ENCODE measurements around the gene SMYD4.
"Not testable (repeated sequence)": the region's sequence is repeated elsewhere in the genome, so short reads cannot be mapped to it uniquely, and the experiment has no call there.

The SMYD4 gene, protein sequence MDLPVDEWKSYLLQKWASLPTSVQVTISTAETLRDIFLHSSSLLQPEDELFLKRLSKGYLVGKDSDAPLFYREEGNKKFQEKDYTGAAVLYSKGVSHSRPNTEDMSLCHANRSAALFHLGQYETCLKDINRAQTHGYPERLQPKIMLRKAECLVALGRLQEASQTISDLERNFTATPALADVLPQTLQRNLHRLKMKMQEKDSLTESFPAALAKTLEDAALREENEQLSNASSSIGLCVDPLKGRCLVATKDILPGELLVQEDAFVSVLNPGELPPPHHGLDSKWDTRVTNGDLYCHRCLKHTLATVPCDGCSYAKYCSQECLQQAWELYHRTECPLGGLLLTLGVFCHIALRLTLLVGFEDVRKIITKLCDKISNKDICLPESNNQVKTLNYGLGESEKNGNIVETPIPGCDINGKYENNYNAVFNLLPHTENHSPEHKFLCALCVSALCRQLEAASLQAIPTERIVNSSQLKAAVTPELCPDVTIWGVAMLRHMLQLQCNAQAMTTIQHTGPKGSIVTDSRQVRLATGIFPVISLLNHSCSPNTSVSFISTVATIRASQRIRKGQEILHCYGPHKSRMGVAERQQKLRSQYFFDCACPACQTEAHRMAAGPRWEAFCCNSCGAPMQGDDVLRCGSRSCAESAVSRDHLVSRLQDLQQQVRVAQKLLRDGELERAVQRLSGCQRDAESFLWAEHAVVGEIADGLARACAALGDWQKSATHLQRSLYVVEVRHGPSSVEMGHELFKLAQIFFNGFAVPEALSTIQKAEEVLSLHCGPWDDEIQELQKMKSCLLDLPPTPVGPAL

DNA sequence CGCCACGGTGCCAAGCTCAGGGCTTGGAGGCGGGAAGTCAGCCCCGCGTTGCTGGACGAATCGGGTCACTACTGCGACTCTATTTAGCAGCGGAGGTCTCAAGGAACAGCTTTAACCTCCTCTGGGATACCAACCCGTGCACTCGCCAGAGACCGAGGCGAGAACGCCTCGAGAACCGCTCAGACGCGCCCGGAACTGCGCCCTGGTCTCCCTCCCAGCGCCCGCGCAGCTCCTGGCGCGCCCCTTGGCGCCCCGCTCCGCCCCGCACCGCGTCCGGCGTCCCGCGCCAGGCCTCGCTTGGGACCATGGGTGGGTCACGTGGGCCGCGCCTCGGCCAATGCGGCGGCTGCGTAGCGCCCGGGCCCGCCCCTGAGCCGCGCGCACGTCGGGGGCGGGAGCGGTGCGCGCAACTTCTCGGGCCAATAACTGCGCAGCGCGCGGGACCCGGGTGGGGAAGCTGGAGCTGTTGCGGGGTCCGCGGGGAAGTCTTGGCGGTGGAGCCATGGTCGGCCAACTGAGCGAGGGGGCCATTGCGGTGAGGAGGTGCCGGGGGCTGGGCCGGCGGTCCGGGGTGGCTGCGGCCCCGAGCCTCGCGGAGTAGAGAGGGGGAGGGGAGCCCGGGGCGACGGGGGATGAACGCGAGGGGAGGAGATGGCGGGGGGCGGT, at the start of gene SMYD4, which contains the start of gene RPA1:
Gene SMYD4 (minus strand): TSS at position 311 of the 666 bp plus-strand sequence. CDS start 1,908 bp downstream, outside the sequence.
Gene RPA1 (plus strand): TSS at position 414 of the 666 bp plus-strand sequence. CDS start 89 bp downstream, at position 503.
- peak; percentile 3 for DNase-seq

DNA sequence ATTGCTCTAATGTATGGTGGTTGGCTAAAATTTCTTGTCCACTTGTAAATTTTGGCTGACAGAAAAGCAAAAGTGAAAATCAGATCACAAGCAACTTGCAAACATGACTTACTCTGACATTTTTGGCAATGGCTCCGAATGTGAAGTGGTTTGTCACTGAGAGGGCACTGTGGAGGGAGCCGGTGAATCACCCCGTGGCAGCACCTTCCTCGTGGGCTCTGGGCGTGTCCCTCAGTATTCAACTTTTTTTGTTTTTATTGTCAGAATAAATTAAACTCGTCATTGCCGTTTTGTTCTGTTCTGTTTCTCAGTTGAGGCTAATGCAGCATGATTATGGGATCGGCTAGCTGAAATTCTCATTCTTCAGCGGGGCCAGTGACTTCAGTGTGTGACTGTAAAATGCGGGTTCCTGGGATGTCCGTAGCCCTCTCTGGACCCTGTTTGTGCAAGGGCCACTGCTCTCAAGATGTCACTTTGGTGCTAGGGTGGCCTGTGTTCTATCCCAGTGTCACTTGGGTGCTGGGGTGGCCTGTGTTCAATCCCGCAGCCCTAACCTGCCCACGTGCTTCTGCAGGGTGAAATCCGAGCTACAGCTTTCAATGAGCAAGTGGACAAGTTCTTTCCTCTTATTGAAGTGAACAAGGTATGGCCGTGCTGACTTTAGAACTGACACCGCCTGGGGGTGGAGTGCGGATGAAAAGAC, 48.9 kb upstream of the SMYD4 start:
- DNase-seq, result no peak

DNA sequence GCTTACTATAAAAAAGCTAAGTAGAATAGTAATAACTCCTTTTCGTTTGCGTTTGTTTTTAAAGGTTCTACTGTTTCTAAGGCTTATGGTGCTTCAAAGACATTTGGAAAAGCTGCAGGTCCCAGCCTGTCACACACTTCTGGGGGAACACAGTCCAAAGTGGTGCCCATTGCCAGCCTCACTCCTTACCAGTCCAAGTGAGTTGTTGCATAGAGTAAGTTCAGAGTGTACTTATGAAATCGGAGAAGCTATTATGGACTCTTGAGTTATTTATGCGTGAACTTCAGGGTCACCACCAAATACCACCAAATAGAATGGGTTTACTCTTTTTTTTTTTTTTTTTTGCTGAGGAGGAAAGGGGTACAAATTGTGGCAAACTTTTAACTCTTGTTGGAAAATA, 45.9 kb upstream of the SMYD4 start:
- DNase-seq, result no peak

DNA sequence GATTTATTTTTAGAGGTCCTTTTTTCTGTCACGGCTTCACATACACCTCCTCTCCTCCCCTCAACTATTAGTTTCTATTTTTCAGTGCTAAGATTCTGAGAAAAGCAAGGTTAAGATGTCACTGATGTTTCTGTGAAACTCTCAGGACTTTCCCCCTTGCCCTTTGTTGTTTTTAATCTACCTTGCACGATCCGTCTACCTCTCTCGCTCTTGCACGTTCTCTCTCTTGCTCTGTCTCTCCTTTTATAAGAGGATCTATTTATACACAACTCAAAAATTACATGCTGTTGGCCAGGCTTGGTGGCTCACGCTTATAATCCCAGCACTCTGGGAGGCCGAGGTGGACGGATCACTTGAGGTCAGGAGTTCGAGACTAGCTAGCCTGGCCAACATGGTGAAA, 43.7 kb upstream of the SMYD4 start:
- no peak for DNase-seq

DNA sequence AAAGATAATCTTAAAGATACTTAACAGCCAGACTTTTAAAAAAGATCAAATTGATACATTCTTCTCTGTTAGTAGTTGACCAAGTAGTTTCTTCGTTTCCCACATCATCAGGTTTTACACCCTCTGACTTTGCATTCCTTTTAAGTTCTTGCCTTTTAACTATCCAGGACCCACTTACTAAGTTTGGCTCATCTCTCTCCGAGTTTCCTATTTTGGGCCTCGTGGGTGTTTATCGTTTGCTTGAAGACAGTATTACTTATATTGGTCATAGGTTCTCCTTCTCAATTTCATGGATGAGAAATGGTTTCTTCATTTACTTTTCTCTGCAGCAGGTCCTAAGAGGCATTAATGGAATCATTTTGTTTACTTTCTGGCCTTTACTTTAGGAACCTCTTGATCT, 43.3 kb upstream of the SMYD4 start:
- DNase-seq, result no peak

DNA sequence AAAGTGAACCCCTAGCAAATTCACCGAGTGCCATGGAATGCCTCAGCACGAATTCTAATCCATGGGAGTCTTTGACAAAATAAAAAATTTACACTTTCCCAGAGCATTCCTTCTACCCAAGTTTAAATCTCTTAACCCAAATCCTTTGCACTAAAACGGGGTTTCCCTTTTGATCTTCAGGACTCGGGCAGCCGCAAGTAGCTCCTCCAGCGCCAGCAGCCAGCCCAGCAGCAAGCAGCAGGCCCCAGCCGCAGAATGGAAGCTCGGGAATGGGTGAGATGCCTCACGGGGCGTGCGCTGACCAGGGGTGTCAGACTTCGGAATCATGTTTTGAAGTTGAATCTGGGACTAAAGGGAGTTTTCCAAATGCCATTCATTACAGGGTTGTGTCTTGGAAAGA, 42.6 kb upstream of the SMYD4 start:
- no peak for DNase-seq

DNA sequence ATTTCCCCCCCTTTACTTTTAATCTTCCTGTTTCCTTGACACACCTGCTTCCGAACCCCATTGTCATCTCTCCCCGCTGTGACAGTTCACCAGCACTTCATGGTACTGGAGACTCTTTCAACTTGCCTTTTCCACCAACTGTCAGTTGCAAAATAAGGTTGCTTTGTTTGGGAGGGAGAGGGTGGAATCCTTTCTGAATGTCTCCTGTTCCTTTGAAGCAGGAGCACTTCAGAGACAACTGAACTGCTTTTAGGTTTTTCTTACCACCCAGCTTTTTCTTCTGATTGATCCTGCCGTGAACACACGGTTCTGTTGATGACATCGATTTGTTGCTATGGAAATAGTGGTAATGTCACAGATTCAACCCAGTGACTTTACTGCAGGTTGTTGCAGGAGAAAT, 42.1 kb upstream of the SMYD4 start:
- no peak for DNase-seq

DNA sequence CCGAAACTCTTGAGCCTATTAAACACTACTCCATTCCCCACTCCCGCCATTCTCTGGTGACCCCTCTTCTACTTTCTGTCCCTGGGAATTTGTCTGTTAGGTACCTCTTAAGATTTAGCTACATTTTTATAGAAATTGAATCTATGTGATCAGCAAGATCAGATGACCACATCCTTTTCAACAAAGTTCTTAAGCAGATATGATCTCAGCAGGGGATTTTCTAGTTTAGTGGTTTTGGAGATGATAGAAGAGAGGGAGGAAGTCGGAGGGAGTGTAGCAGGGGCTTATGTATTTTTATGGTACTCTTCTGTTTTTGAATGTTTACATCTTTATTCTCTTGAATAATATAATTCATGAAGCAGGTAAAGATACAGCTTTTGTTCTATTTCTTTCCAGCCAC, 40.9 kb upstream of the SMYD4 start:
- DNase-seq, result no peak

DNA sequence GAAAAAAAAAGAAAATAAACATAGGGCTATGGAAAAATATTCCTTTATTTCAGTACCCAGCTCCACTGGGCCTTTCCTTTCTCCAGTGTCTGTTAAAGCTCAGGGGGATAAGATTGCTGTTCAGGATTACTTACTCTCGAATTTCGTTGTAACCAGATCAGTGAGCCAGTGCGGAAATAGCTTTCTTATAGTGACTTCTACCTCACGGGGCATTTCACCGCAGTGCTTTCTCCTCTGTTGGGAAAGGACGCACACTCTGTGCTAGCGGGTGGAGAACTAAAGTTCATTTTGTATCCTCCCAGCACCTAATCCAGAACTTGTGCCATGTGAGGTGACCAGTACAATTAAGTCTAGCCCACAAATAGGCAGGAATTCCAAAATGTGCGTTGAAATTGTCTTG, 38.4 kb upstream of the SMYD4 start:
- no peak for DNase-seq

DNA sequence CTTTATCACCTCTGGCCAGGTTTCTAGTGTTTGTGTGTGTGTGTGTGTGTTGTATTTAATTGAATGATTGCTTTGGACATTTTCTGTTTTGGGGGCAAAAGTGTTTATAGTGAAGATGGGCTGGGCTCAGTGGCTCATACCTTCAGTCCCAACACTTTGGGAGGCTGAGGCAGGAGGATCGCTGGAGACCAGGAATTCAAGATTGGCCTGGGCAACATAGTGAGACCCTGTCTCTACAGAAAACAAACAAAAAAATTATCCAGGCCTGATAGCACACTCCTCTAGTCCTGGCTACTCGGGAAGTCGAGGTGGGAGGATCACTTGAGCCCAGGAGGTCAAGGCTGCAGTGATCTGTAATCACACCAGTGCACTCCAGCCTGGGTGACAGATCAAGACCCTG, 37.6 kb upstream of the SMYD4 start:
- DNase-seq, result no peak

DNA sequence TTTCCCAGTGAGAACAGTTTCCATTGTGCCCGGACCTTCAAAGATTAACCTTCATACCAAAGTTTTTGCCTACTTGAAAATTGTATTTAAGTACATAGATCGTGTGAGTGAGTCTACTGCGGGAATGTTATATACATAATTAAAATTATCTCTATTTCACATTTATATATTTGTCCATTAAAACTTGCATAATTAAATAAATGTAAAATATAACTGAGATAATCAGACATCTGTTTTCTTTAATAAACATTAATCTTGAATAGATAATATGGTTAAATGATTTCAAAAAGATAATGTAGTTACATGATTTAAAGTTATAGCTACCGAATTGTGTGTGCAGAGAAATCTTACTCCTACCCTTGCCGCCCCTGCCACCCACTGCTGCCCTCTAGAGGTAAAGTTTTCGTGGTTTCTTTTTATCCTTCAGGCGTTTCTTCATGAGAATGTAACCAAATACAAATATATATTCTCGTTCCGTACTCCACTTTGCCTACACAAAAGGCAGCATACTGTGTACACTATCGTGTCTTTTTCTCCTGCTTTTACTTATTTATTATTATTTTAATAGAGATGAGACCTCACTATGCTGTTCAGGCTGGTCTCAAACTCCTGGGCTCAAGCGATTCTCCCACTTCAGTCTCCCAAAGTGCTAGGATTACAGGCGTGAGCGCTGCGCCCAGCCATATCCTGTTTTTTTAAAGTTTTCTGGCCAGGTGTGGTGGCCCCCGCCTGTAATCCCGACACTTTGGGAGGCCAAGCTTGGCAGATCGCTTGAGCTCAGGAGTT, 35.7 kb upstream of the SMYD4 start:
- DNase-seq, result peak; percentile 8

DNA sequence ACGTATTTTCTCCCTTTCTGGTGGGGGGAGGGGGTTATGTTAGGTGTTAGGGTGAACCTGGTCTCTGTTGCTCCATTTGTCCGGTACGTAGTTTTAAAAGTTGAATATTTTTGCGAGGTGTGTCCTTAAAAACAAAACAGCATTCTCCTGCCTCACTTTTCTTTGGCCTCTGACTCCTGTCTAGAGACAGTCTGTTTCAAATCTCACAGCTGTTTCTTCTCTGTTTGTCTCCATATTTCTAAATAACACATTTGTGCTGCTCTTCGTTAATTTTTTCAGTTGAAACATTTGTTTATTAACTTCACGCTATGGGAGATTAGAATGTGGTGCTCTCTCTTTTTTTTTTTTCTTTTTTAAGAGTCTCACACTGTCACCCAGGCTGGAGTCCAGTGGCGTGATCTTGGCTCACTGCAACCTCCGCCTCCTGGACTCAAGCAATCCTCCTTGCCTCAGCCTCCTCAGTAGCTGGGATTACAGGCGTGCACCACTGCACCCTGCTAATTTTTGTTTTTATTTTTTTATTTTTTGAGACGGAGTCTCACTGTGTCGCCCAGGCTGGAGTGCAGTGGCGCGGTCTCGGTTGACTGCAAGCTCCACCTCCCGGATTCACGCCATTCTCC, 31.8 kb upstream of the SMYD4 start:
- no peak for DNase-seq

DNA sequence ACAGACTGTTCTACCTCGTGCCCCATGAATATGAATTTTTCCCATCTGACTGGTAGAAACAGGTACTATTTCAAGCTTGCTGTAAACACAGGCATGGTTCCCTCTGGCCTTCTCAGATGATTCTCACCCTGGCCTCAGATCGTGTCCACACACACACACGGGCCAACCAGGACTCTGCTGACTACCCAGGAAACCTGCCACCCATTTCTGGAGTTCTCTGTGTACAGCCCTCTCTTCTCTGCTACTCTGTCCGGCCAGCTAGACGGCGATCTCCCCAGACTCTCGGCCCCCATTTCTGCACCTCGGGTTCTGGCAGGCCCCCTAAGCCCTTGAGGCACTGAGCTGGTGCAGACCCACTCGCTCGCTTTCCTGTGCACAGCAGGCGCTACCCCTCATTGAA, 31.3 kb upstream of the SMYD4 start:
- no peak for DNase-seq

DNA sequence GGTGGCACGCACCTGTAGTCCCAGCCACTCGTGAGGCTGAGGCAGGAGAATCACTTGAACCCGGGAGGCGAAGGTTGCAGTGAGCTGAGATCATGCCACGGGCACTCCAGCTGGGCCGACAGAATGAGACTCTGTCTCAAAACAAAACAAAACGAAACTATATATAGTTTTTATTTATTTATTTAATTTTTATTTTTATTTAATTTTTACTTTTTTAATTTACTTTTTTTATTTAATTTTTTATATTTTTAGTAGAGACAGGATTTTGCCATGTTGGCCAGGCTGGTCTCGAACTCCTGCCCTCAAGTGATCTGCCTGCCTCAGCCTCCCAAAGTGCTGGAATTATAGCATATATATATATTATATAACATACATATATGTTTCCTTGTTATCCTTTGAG, 26.8 kb upstream of the SMYD4 start:
- DNase-seq, result not testable (repeated sequence)

DNA sequence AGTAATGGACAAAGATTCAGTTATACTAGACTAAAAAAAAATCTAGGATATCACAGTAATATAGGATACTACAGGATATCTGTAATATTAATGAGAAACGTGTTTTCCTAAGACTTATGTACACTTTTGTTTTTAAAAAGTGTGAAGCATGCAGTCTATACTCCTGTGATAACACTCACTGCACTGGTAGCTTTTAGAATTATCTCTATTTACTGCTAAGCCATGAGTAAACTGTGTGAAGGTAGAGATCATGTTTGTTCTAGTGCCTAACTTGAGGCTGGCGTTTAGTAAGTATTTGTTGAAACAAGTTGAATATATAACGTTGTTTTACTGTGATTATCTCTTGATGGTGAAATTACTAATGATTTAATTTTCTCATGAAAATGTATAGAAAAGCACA, 24.0 kb upstream of the SMYD4 start:
- DNase-seq, result no peak

DNA sequence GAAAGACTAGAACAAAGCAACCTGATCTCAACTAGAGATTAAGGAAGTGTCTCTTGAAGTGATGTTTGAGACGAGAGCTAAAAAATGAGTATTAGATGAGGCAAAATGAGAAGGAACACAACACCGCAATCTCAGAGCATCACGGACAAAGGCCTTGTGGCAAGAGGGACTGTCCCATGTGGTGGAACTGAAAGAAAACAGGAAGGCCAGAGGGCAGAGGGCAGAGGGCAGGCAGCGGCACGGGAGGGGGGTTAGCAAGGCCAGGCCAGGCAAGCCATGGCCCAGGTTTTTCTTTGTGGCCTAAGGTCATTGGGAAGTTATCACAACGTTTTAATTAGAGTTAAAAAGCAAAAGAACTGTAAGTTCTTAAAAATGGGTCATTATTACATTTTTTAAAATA, 22.6 kb upstream of the SMYD4 start:
- DNase-seq, result no peak

DNA sequence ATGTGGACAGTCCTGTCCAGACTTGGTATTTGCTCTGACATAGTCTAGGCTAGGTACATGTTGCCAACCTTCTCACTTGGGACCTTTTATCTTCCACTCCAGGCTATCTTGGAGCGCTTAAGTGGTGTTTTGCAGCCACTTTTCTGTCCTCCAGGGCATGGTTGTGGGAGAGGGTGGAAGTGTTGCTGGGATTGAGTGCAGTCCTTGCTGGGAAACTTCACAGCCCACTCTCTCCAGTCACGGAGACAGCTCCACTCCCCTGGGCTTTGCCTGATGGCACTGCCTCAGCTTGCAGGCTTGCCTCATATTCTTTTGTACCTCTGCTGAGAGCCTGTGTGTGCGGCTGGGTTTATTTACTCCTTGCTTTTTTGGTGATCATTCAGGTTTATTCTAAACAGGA, 17.5 kb upstream of the SMYD4 start:
- DNase-seq, result no peak

DNA sequence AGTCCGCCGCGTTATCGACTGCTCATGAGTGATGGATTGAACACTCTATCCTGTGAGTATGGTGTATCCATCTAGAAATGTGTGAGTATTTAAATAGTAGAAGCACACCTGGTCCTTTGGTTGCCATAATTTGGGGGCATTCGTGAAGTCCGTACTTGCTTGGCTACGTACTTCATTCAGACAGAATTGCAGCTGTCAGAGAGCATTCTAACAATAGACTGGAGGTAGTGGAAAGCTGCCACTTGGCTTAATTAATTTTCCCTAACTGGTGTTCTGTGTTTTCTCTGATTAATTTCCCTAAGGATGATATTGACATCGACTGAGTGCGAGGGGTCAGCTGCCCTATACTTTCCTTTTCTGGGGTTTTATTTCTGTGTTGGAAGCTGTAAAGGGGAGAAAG, 14.2 kb upstream of the SMYD4 start:
- DNase-seq, result no peak

DNA sequence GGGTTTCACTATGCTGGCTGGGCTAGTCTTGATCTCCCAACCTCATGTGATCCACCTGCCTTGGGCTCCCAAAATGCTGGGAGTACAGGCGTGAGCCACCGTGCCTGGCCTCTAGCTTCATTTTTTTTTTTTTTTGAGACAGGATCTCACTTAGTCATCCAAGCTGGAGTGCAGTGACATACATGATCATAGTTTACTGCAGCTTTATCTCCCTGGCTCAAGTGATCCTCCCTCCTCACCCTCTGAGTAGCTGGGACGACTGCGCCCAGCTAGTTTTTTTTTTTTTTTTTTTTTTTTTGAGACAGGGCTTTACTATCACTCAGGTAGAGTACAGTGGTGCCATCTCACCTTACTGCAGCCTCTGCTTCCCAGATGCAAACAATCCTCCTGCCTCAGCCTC, 9.8 kb upstream of the SMYD4 start:
- DNase-seq, result no peak

DNA sequence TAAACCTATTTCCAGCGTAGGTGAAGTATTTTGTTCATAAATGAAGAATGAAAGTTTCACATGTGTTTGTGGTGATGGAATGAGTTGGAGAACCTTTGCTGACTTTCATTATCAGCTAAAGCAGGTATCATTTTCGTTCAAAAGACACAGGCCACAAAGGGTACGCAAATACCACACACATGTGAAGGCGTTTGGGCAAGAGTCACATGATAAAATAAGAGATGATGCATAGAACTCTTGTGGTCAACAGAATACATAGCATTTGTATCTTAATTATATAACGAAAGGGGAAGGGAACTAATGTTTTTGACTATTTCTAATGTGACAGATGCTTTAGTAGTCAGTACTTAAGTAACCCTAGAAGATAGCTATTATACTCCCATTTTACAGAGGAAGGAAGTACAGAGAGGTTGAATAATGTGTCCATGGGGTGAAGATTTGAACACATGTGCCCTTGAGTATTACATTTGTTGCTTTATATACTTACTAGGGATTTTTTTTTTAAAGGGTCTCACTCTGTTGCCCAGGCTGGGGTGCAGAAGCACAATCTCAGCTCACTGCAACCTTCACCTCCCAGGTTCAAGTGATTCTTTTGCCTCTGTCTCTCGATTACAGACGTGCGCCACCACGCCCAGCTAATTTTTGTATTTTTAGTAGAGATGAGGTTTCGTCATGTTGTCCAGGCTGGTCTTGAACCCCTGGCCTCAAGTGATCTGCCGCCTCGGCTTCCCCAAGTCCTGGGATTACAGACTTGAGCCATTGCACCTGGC, 4.9 kb upstream of the SMYD4 start:
- no peak for DNase-seq

DNA sequence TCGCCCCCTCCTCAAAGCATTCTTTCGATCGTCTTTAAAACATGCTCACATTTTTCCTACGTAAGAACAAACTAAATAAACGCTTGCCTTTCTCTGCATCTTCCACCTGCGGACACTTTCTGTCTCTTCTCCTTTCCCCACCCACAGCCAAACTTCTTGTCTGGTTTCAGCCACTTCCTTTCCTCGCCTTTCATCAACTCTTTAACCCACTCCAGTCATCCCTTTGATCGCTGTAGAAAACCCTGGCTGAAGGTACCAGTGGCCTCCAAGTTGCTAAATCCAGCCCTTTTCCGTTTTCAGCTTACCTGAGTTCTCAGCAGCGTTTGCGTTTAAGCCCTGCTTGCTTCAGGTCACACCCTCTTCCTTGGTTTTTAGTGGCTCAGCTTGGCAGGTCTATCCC, 586 bp upstream of the SMYD4 start:
- no peak for DNase-seq

Measured in NCI-H2029 treated with DMSO at 0.1 percent for 48 hours (cell line).